Stimulated activated naive CD8-positive, alpha-beta T cell treated with anti-CD3 and anti-CD28 coated beads, Interleukin-15, Interleukin-2, amounts not matched to agents 100 ng/mL and 50 ng/mL, for 24 hours (primary cell): ENCODE data around the gene SLC1A2.
A peak's percentile ranks its signal among the peaks of the same experiment; 100 is the strongest.

ENCODE experiments used
- H3K27ac Mint-ChIP-seq: one replicate; pipeline ENCODE4 v1.8.0; 2021; ENCODE audit warnings: mild to moderate bottlenecking, mixed read lengths
- H3K27me3 Mint-ChIP-seq: one replicate; pipeline ENCODE4 v1.8.0; 2021; ENCODE audit warnings: mixed read lengths
- H3K36me3 Mint-ChIP-seq: one replicate; pipeline ENCODE4 v1.8.0; 2021; ENCODE audit warnings: low read depth, mixed read lengths
- H3K4me1 Mint-ChIP-seq: one replicate; pipeline ENCODE4 v1.8.0; 2021; ENCODE audit warnings: low read depth, mixed read lengths
- H3K4me3 Mint-ChIP-seq: one replicate; pipeline ENCODE4 v1.8.0; 2021; ENCODE audit warnings: mild to moderate bottlenecking, mixed read lengths
- H3K9me3 Mint-ChIP-seq: one replicate; pipeline ENCODE4 v1.8.0; 2021; ENCODE audit warnings: mixed read lengths

The SLC1A2 gene

DNA sequence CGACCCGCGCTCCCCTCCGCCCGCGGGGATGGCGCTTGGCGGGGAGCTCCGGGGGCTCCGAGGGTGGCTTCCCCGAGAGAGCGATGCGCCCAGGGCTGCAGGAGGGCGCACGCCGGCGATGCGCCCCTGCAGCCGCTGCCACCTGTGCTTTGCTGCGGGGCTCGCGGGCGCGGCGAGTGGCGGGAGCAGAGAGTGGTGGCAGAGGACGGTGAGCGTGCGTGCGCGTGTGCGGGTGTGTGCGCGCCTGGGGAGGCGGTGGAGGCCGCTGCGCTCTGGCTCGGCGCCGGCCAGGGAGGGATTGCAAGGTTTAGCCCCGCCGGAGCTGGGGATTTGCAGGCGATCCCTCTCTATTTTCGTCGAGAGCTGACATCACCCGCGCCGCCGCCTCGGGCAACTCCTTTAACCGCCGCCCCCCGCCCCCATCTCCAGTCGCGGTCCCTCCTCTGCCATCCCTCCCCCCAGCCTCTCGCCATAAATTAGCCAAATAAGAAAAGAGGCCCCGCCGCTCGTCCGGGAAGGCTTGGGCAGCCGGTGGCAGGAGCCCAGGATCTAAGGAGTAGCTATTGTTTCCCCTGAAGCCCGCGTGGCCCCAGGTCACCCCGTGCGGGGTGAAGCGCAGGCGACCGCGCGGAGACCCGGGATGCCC lies at the start of gene SLC1A2:
SLC1A2 (minus strand) TSS at position 375 of the 646 bp plus-strand sequence. CDS start 592 bp downstream, outside the sequence.
- peak within 1 kb of the TSS; percentile 66 for H3K4me3 Mint-ChIP-seq
- peaks cover 17% of the 10 kb centered on the region for H3K4me1 Mint-ChIP-seq
- peaks cover 82% of the 10 kb centered on the region for H3K27me3 Mint-ChIP-seq
- no peak within 1 kb of the TSS for H3K27ac Mint-ChIP-seq
- H3K9me3 Mint-ChIP-seq = no peaks in the 10 kb centered on the region
- no peaks in the 10 kb centered on the region for H3K36me3 Mint-ChIP-seq

- H3K27me3 Mint-ChIP-seq = peaks cover 38% of the 10 kb centered on the region
- no peak overlapping the region for H3K4me3 Mint-ChIP-seq
- no peaks in the 10 kb centered on the region for H3K36me3 Mint-ChIP-seq
- H3K27ac Mint-ChIP-seq = no peak overlapping the region
- no peaks in the 10 kb centered on the region for H3K9me3 Mint-ChIP-seq
- no peaks in the 10 kb centered on the region for H3K4me1 Mint-ChIP-seq
These were observed 46.7 kb upstream of the SLC1A2 start for GRCh38 chr11:35466058-35466457.

- Mint-ChIP-seq H3K27me3 (peaks cover 41% of the 10 kb centered on the region), H3K27ac (no peak overlapping the region), H3K4me1 (no peaks in the 10 kb centered on the region)
These were observed 45.0 kb upstream of the SLC1A2 start for GRCh38 chr11:35464308-35464707.

DNA sequence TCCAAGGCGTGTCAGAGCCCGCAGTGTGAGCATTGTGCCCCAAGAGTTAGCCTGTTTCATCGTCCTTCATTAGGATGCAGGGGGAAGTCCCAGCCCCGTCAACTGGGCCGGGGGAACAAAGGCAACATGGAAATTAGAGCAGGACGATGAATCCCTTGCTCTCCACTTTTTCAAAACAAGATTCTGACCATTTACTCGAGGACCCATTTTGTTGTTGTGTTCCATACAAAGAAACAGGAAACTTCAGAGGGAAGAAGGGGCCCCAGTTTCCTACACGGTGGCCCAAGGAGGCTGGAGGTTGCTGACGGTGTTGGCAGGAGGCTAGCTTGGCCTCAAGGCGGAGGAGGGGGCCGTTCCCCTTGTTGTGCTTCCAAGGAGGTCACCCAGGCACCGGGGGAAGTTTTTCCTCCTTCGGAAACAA lies 44.0 kb upstream of the SLC1A2 start:
- H3K27me3 Mint-ChIP-seq = peaks cover 37% of the 10 kb centered on the region

More at GRCh38 chr11:35464308-35464707, 45.0 kb upstream of the SLC1A2 start:
- no peak overlapping the region for H3K4me3 Mint-ChIP-seq
- no peaks in the 10 kb centered on the region for H3K9me3 Mint-ChIP-seq
- no peaks in the 10 kb centered on the region for H3K36me3 Mint-ChIP-seq

GRCh38 chr11:35461917-35462538 lies 42.7 kb upstream of the SLC1A2 start:
- Mint-ChIP-seq H3K27ac (no peak overlapping the region), H3K4me1 (no peaks in the 10 kb centered on the region), H3K27me3 (peaks cover 33% of the 10 kb centered on the region), H3K36me3 (no peaks in the 10 kb centered on the region), H3K4me3 (no peak overlapping the region), H3K9me3 (no peaks in the 10 kb centered on the region)

More for the DNA sequence above, 44.0 kb upstream of the SLC1A2 start:
- Mint-ChIP-seq H3K4me1 (no peaks in the 10 kb centered on the region), H3K36me3 (no peaks in the 10 kb centered on the region), H3K9me3 (no peaks in the 10 kb centered on the region), H3K27ac (no peak overlapping the region), H3K4me3 (no peak overlapping the region)

DNA sequence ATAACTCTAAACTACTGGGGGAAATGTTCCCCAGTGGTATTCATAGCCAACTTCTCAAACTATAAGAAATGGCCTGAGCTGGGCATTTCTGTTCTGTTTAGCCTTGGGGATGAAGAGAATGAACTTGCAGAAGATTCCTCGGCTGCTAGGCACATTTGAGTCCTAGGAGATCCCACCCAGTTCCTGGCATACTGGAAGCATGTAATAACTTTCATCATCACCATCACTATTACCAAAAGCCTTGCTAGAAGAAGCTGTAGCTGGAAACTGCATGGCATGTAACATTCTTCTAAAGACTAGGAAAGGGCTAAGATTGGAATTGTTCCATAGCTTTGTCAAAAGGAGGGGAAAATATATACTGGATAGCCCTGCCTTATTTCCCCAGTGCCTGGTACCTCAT lies 40.1 kb upstream of the SLC1A2 start:
- Mint-ChIP-seq H3K27ac (no peak overlapping the region), H3K9me3 (no peaks in the 10 kb centered on the region), H3K36me3 (no peaks in the 10 kb centered on the region), H3K27me3 (peaks cover 27% of the 10 kb centered on the region), H3K4me3 (no peak overlapping the region), H3K4me1 (no peaks in the 10 kb centered on the region)

- Mint-ChIP-seq H3K4me1 (no peaks in the 10 kb centered on the region), H3K9me3 (no peaks in the 10 kb centered on the region), H3K4me3 (no peak overlapping the region), H3K36me3 (no peaks in the 10 kb centered on the region), H3K27me3 (peaks cover 26% of the 10 kb centered on the region), H3K27ac (no peak overlapping the region)
These were observed 39.5 kb upstream of the SLC1A2 start for GRCh38 chr11:35458846-35459245.

- Mint-ChIP-seq H3K4me3 (no peak overlapping the region), H3K9me3 (no peaks in the 10 kb centered on the region), H3K27me3 (peaks cover 24% of the 10 kb centered on the region), H3K4me1 (no peaks in the 10 kb centered on the region), H3K27ac (no peak overlapping the region), H3K36me3 (no peaks in the 10 kb centered on the region)
These were observed 35.0 kb upstream of the SLC1A2 start for GRCh38 chr11:35454362-35454761.

DNA sequence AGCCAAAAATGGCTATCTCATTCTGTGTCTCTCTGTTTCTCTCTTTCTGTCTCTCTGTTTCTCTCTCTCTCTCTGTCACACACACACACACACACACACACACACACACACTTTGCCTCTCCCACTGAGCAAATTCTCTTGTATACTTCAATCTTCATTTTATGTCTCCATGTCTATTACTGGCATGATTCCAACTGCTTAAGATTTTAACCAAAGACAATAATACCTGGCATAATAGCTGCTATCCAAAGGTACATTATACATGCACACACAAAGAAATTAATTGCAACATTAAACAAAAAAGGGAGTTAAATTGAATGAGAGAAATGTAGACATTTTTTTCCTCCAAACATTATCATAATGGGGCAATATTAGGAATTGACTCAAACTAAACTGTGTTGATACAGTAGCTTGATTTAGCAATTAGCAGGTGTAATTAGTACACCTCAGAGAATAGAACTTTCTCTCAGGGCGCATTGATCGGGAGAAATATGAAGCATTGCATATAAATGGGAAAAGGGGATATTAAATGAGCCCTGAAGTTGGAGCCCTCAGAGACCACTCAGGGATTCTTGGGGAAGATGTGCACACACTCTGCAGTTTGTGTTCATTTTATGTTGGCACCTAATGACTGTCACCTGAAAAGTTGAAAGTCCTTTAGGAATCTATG lies 17.4 kb upstream of the SLC1A2 start:
- Mint-ChIP-seq H3K36me3 (no peaks in the 10 kb centered on the region), H3K27ac (no peak overlapping the region), H3K4me3 (no peak overlapping the region), H3K27me3 (peaks cover 45% of the 10 kb centered on the region), H3K9me3 (no peaks in the 10 kb centered on the region), H3K4me1 (no peaks in the 10 kb centered on the region)

DNA sequence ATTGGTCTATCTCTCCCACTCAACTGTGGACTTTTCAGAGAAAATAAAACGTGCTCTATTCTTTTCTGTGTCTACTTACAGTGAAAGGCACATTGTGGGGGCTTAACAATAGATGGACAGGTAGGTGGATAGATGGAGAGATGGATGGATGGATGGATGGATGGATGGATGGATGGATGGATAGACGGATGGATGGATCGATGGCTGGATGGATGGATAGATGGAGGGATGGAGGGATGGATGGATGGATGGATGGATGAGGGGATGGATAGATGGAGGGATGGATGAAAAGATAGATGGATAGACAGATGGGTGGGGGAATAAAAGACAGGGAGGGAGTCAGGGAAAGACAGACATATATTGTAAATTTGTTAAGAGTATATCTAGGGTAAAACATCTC lies 14.2 kb upstream of the SLC1A2 start:
- Mint-ChIP-seq H3K4me1 (no peaks in the 10 kb centered on the region), H3K9me3 (no peaks in the 10 kb centered on the region), H3K4me3 (no peak overlapping the region), H3K27ac (no peak overlapping the region), H3K36me3 (no peaks in the 10 kb centered on the region), H3K27me3 (peaks cover 47% of the 10 kb centered on the region)

- no peaks in the 10 kb centered on the region for H3K9me3 Mint-ChIP-seq
- no peaks in the 10 kb centered on the region for H3K36me3 Mint-ChIP-seq
- no peak overlapping the region for H3K4me3 Mint-ChIP-seq
- H3K4me1 Mint-ChIP-seq = no peaks in the 10 kb centered on the region
- H3K27me3 Mint-ChIP-seq = peaks cover 48% of the 10 kb centered on the region
- H3K27ac Mint-ChIP-seq = no peak overlapping the region
These were observed 13.1 kb upstream of the SLC1A2 start for GRCh38 chr11:35432464-35432863.

DNA sequence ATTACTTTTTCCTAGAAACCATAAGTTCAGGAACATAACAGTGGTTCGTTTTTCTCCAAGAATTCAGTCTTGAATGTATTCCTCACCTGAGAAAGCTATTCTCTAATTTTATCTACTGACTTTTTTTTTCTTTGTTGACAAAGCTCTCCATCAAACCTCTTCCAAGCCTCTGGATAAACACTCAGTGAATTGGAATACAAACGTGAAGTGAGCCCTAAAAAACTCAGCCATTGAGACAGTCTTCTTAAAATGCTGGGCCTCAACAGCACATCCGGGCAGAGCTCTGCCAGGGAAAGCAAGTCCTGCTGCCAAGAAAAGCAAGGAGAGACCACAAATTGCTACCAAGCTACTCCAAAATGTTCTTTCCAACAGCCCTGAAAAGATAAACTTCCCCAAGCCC lies 7.7 kb upstream of the SLC1A2 start:
- Mint-ChIP-seq H3K4me3 (no peak overlapping the region), H3K9me3 (no peaks in the 10 kb centered on the region), H3K4me1 (no peaks in the 10 kb centered on the region), H3K27me3 (peaks cover 74% of the 10 kb centered on the region), H3K36me3 (no peaks in the 10 kb centered on the region), H3K27ac (no peak overlapping the region)

DNA sequence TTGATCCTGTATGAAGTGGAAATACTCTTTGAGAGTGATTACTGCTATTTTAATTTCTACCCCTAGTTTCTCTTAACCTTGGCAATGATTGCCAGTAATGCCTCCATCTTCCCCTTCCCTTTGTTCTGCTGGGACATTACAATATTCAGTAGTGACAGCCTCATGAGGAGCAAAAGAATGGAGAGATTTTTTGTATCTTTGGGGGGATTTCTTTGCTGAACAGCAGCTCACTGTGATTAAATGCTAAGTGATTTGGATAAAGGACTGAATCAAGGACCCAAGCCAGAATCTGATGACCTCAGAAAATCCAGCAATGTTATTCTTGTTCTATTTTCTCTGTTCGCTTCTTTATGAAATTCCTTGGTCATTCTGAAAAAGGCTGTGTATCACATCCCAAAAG lies 7.0 kb upstream of the SLC1A2 start:
- no peaks in the 10 kb centered on the region for H3K36me3 Mint-ChIP-seq
- H3K4me1 Mint-ChIP-seq = no peaks in the 10 kb centered on the region
- no peaks in the 10 kb centered on the region for H3K9me3 Mint-ChIP-seq
- peaks cover 82% of the 10 kb centered on the region for H3K27me3 Mint-ChIP-seq
- no peak overlapping the region for H3K27ac Mint-ChIP-seq
- no peak overlapping the region for H3K4me3 Mint-ChIP-seq

DNA sequence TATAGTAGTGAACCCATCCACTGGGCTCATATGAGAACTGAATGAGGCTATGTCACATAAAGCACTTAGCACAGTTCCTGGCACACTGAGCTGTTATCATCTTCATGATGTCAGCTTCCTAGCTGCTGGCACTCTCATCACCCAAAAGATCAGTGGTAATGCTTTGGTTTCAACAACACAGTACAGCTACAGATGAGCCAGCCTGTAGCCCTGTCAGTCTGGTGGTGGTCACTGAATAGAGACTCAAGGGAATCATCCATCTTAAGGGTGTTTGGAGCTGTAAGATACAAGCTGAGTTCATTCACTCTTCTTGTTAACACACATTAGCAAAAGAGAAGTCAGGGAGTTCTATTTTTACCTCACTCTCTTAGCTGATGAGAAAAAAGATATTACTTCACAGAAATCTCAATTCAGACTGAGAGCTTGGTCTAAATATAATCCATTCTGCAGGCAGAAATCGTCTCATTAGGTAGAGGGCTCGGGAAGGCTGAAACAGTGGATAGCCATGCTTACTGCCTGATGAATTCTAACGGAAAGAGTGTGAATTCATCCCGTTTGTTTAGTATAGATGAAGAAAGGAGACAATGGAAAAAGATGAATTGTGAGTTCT lies 6.3 kb upstream of the SLC1A2 start:
- no peak overlapping the region for H3K27ac Mint-ChIP-seq
- H3K27me3 Mint-ChIP-seq = peaks cover 82% of the 10 kb centered on the region

More for the DNA sequence above, 6.3 kb upstream of the SLC1A2 start:
- H3K4me1 Mint-ChIP-seq = peaks cover 5% of the 10 kb centered on the region
- no peaks in the 10 kb centered on the region for H3K9me3 Mint-ChIP-seq
- H3K36me3 Mint-ChIP-seq = no peaks in the 10 kb centered on the region
- no peak overlapping the region for H3K4me3 Mint-ChIP-seq
